ENCODE measurements around the gene FHAD1. TPM values are rescaled to one million over a fixed set of nuclear protein-coding genes. Genes with fewer than 3 reads are reported as not detected.

FHAD1 gene
- total and polyA plus RNA-seq, 2 donors (not counting 1 experiment from before 2014, with no cell fraction given): not detected

GRCh38 chr1:15257309-15257708 lies 10.3 kb downstream of the FHAD1 start:
- intact Hi-C loops (cut with micrococcal nuclease): no loop called here
- Mint-ChIP-seq H3K27ac (no peak overlapping the region), H3K4me3 (no peak overlapping the region), H3K9me3 (ENCODE audit: insufficient read depth) (no peaks in the 10 kb centered on the region), H3K4me1 (peaks cover 15% of the 10 kb centered on the region), H3K27me3 (peaks cover 26% of the 10 kb centered on the region)
- Histone ChIP-seq H3K4me3 (ENCODE audit: control extremely low read depth in 1 of 5, extremely low read depth in 1 of 5, insufficient read depth in 1 of 5, low read depth in 2 of 5, low read length in 4 of 5) (no peak overlapping the region), H3K36me3 (replicated peaks in 1 of 2; ENCODE audit: control extremely low read depth in 1 of 2, control insufficient read depth in 1 of 2, extremely low read depth in 1 of 2, insufficient read depth in 2 of 2, low read length in 1 of 2) (no peaks in the 10 kb centered on the region), H3K4me2 (replicated peaks; ENCODE audit: low read depth, low read length, poor library complexity, severe bottlenecking) (no peak overlapping the region), H3K79me2 (ENCODE audit: control insufficient read depth, insufficient read depth, low read length) (no peaks in the 10 kb centered on the region), H3K9ac (ENCODE audit: low read length) (no peak overlapping the region), H4K20me1 (ENCODE audit: control insufficient read depth, insufficient read depth, low read length, poor library complexity, severe bottlenecking) (no peaks in the 10 kb centered on the region), H3K27me3 (replicated peaks in 1 of 4; ENCODE audit: control extremely low read depth in 1 of 4, control insufficient read depth in 3 of 4, insufficient read depth in 4 of 4, low read length in 3 of 4) (peaks cover 0 to 4% (median 2%) of the 10 kb centered on the region in 4 experiments), H3K4me1 (ENCODE audit: control insufficient read depth in 2 of 2, insufficient read depth in 2 of 2, low read length in 2 of 2) (peaks cover 9 to 10% of the 10 kb centered on the region in 2 donors), H3K9me3 (ENCODE audit: control extremely low read depth in 1 of 3, control insufficient read depth in 2 of 3, insufficient read depth in 1 of 3, low read length in 2 of 3) (no peaks in the 10 kb centered on the region), H2AFZ (ENCODE audit: insufficient read depth, low read depth, low read length, poor library complexity, severe bottlenecking) (no peak overlapping the region), H3K27ac (ENCODE audit: low read length in 2 of 2) (no peak overlapping the region)
- CTCF ChIA-PET: no interaction called here
- no peak for ATAC-seq (ENCODE audit: low read depth)
- POLR2A ChIA-PET: no interaction called here
- WGBS (ENCODE audit: insufficient coverage): 78% methylated on average over 12 of the region's 14 CpGs
- DNase-seq: no peak
- no peak for TF ChIP-seq EZH2 (IDR thresholded peaks at IDR 0.05; ENCODE audit: borderline replicate concordance, insufficient read depth, low read depth, low read length, poor library complexity, severe bottlenecking)

- H2AFZ ChIP-seq (ENCODE audit: insufficient read depth, low read depth, low read length, poor library complexity, severe bottlenecking): no peak overlapping the region
- Mint-ChIP-seq H3K4me1 (peaks cover 17% of the 10 kb centered on the region), H3K27me3 (peaks cover 32% of the 10 kb centered on the region), H3K9me3 (ENCODE audit: insufficient read depth) (no peaks in the 10 kb centered on the region), H3K4me3 (no peak overlapping the region), H3K27ac (no peak overlapping the region)
- no peak overlapping the region for H3K9ac ChIP-seq (ENCODE audit: low read length)
- ATAC-seq (ENCODE audit: low read depth) (no peak), DNase-seq (no peak)
- WGBS (ENCODE audit: insufficient coverage): 65% methylated on average over 5 of the region's 13 CpGs
- no peak overlapping the region for H3K4me3 ChIP-seq (ENCODE audit: control extremely low read depth in 1 of 5, extremely low read depth in 1 of 5, insufficient read depth in 1 of 5, low read depth in 2 of 5, low read length in 4 of 5)
- no peak overlapping the region for H3K4me2 ChIP-seq (replicated peaks; ENCODE audit: low read depth, low read length, poor library complexity, severe bottlenecking)
- H3K36me3 ChIP-seq (replicated peaks in 1 of 2; ENCODE audit: control extremely low read depth in 1 of 2, control insufficient read depth in 1 of 2, extremely low read depth in 1 of 2, insufficient read depth in 2 of 2, low read length in 1 of 2): no peaks in the 10 kb centered on the region
- peaks cover 9 to 10% of the 10 kb centered on the region in 2 donors for H3K4me1 ChIP-seq (ENCODE audit: control insufficient read depth in 2 of 2, insufficient read depth in 2 of 2, low read length in 2 of 2)
- H3K27me3 ChIP-seq (replicated peaks in 1 of 4; ENCODE audit: control extremely low read depth in 1 of 4, control insufficient read depth in 3 of 4, insufficient read depth in 4 of 4, low read length in 3 of 4): peaks cover 0 to 4% (median 2%) of the 10 kb centered on the region in 4 experiments
- no peak for TF ChIP-seq CTCF (IDR thresholded peaks at IDR 0.05)
- no peak for TF ChIP-seq EZH2 (IDR thresholded peaks at IDR 0.05; ENCODE audit: borderline replicate concordance, insufficient read depth, low read depth, low read length, poor library complexity, severe bottlenecking)
- H3K27ac ChIP-seq (ENCODE audit: low read length in 2 of 2): no peak overlapping the region
- ChIA-PET POLR2A (no interaction called here), CTCF (no interaction called here)
- intact Hi-C loops (cut with micrococcal nuclease): no loop called here
- H4K20me1 ChIP-seq (ENCODE audit: control insufficient read depth, insufficient read depth, low read length, poor library complexity, severe bottlenecking): no peaks in the 10 kb centered on the region
- no peaks in the 10 kb centered on the region for H3K79me2 ChIP-seq (ENCODE audit: control insufficient read depth, insufficient read depth, low read length)
- H3K9me3 ChIP-seq (ENCODE audit: control extremely low read depth in 1 of 3, control insufficient read depth in 2 of 3, insufficient read depth in 1 of 3, low read length in 2 of 3): no peaks in the 10 kb centered on the region
These were observed 12.0 kb downstream of the FHAD1 start for GRCh38 chr1:15258833-15259621.
